GM19463 (cell line): ENCODE results near the gene ABLIM3.

Experiments
- ATAC-seq: cut with Tn5 transposase; IDR thresholded peaks from one replicate; pipeline ENCODE4 v1.9.1; 2021; ENCODE audit warnings: mild to moderate bottlenecking, moderate library complexity; ENCODE audit not compliant: unreplicated experiment

Gene ABLIM3

GRCh38 chr5:149141224-149141956 is at the start of gene ABLIM3:
Gene ABLIM3 (plus strand): TSS chr5:149141493. CDS start chr5:149142096, 603 bp downstream.
- ATAC-seq: peak; percentile 86

- ATAC-seq: no peak
Observed at GRCh38 chr5:149093625-149094024, 47.7 kb upstream of the ABLIM3 start.

- no peak for ATAC-seq
Observed at GRCh38 chr5:149094996-149095395, 46.3 kb upstream of the ABLIM3 start.

- ATAC-seq: no peak
Observed at GRCh38 chr5:149099920-149100319, 41.4 kb upstream of the ABLIM3 start.

GRCh38 chr5:149100331-149100730 is 41.0 kb upstream of the ABLIM3 start:
- no peak for ATAC-seq

- no peak for ATAC-seq
Observed at GRCh38 chr5:149108651-149109280, 32.5 kb upstream of the ABLIM3 start.

GRCh38 chr5:149110406-149110805 is 30.9 kb upstream of the ABLIM3 start:
- no peak for ATAC-seq

GRCh38 chr5:149113669-149114068 is 27.6 kb upstream of the ABLIM3 start:
- no peak for ATAC-seq

GRCh38 chr5:149114403-149115312 is 26.6 kb upstream of the ABLIM3 start:
- peak; percentile 66 for ATAC-seq

- peak; percentile 90 for ATAC-seq
Observed at GRCh38 chr5:149117970-149118369, 23.3 kb upstream of the ABLIM3 start.

GRCh38 chr5:149118463-149118862 is 22.8 kb upstream of the ABLIM3 start:
- no peak for ATAC-seq

GRCh38 chr5:149121145-149121544 is 20.1 kb upstream of the ABLIM3 start:
- no peak for ATAC-seq

- ATAC-seq: no peak
Observed at GRCh38 chr5:149123211-149123610, 18.1 kb upstream of the ABLIM3 start.

GRCh38 chr5:149125386-149125891 is 15.9 kb upstream of the ABLIM3 start:
- ATAC-seq: no peak

GRCh38 chr5:149126906-149127305 is 14.4 kb upstream of the ABLIM3 start:
- ATAC-seq: no peak

- ATAC-seq: no peak
Observed at GRCh38 chr5:149127394-149127955, 13.8 kb upstream of the ABLIM3 start.

GRCh38 chr5:149128023-149128875 is 13.0 kb upstream of the ABLIM3 start:
- ATAC-seq: peak; percentile 86

GRCh38 chr5:149129181-149129580 is 12.1 kb upstream of the ABLIM3 start:
- ATAC-seq: no peak

GRCh38 chr5:149130121-149130914 is 11.0 kb upstream of the ABLIM3 start:
- no peak for ATAC-seq
